ENCODE data around the gene C12orf75. TPM values are rescaled to one million over a fixed set of nuclear protein-coding genes. Genes with fewer than 3 reads are reported as not detected.

The C12orf75 gene
- total RNA-seq, 2 experiments from 2014 or later, result 160 to 210 TPM

- Mint-ChIP-seq H3K4me1 (peaks cover 46% of the 10 kb centered on the region), H3K36me3 (ENCODE audit: low read depth) (peaks cover 56% of the 10 kb centered on the region), H3K27me3 (no peaks in the 10 kb centered on the region), H3K9me3 (peaks cover 2% of the 10 kb centered on the region), H3K27ac (no peak overlapping the region), H3K4me3 (no peak overlapping the region)
- CTCF ChIA-PET, result interaction anchor here (0.6 to 3.7 kb wide), 4 partner anchors 15 to 390 kb away, joined by 3 to 10 read pairs (median 4); partner anchors contain the start of gene SLC41A2
- DNase-seq, result no peak
- POLR2A ChIA-PET, result no interaction called here
Observed at GRCh38 chr12:105348142-105348541, 17.7 kb downstream of the C12orf75 start.

- POLR2A ChIA-PET, result no interaction called here
Observed at GRCh38 chr12:105348561-105348960, 18.1 kb downstream of the C12orf75 start.

GRCh38 chr12:105349138-105349537 lies 18.6 kb downstream of the C12orf75 start:
- DNase-seq, result no peak
- Mint-ChIP-seq H3K36me3 (ENCODE audit: low read depth) (peaks cover 55% of the 10 kb centered on the region), H3K27ac (peak overlapping the region; percentile 44), H3K4me3 (no peak overlapping the region), H3K4me1 (peaks cover 50% of the 10 kb centered on the region), H3K27me3 (no peaks in the 10 kb centered on the region), H3K9me3 (peaks cover 1% of the 10 kb centered on the region)
- CTCF ChIA-PET, result interaction anchor here (0.8 to 3.7 kb wide), 5 partner anchors 16 to 35 kb away, joined by 3 to 10 read pairs (median 5); no protein-coding TSS in a partner anchor
- POLR2A ChIA-PET, result no interaction called here

More at GRCh38 chr12:105348561-105348960, 18.1 kb downstream of the C12orf75 start:
- Mint-ChIP-seq H3K9me3 (peaks cover 2% of the 10 kb centered on the region), H3K27me3 (no peaks in the 10 kb centered on the region), H3K27ac (no peak overlapping the region), H3K4me3 (no peak overlapping the region), H3K4me1 (peaks cover 48% of the 10 kb centered on the region), H3K36me3 (ENCODE audit: low read depth) (peaks cover 57% of the 10 kb centered on the region)
- no peak for DNase-seq
- CTCF ChIA-PET, result interaction anchor here (0.6 to 3.7 kb wide), 6 partner anchors 15 to 390 kb away, joined by 3 to 10 read pairs (median 4); partner anchors contain the start of gene SLC41A2

GRCh38 chr12:105351523-105351922 lies 21.0 kb downstream of the C12orf75 start:
- H3K27me3 Mint-ChIP-seq, result no peaks in the 10 kb centered on the region
- H3K27ac Mint-ChIP-seq, result no peak overlapping the region
- H3K36me3 Mint-ChIP-seq (ENCODE audit: low read depth), result peaks cover 63% of the 10 kb centered on the region
- no peak for DNase-seq
- peaks cover 62% of the 10 kb centered on the region for H3K4me1 Mint-ChIP-seq
- POLR2A ChIA-PET, result no interaction called here
- no peaks in the 10 kb centered on the region for H3K9me3 Mint-ChIP-seq
- CTCF ChIA-PET, result no interaction called here
- no peak overlapping the region for H3K4me3 Mint-ChIP-seq

- Mint-ChIP-seq H3K9me3 (no peaks in the 10 kb centered on the region), H3K27me3 (no peaks in the 10 kb centered on the region), H3K36me3 (ENCODE audit: low read depth) (peaks cover 60% of the 10 kb centered on the region), H3K4me3 (no peak overlapping the region), H3K27ac (peak overlapping the region; percentile 1), H3K4me1 (peaks cover 64% of the 10 kb centered on the region)
- CTCF ChIA-PET, result no interaction called here
- DNase-seq, result no peak
- POLR2A ChIA-PET, result no interaction called here
Observed at GRCh38 chr12:105352052-105352451, 21.6 kb downstream of the C12orf75 start.

- Mint-ChIP-seq H3K27ac (no peak overlapping the region), H3K4me3 (no peak overlapping the region), H3K4me1 (peaks cover 64% of the 10 kb centered on the region), H3K36me3 (ENCODE audit: low read depth) (peaks cover 60% of the 10 kb centered on the region), H3K27me3 (no peaks in the 10 kb centered on the region), H3K9me3 (no peaks in the 10 kb centered on the region)
- ChIA-PET CTCF (interaction anchor here (1.2 kb wide), 1 partner anchor 33 kb away, joined by 4 read pairs; no protein-coding TSS in a partner anchor), POLR2A (interaction anchor here (0.7 kb wide), 1 partner anchor 20 kb away, joined by 3 read pairs; no protein-coding TSS in a partner anchor)
- no peak for DNase-seq
Observed at GRCh38 chr12:105352940-105353635, 22.6 kb downstream of the C12orf75 start.

GRCh38 chr12:105355752-105356151 lies 25.3 kb downstream of the C12orf75 start:
- no peaks in the 10 kb centered on the region for H3K27me3 Mint-ChIP-seq
- POLR2A ChIA-PET, result no interaction called here
- CTCF ChIA-PET, result interaction anchor here (1.0 kb wide), 1 partner anchor 10 kb away, joined by 5 read pairs; no protein-coding TSS in a partner anchor
- DNase-seq, result no peak
- no peak overlapping the region for H3K27ac Mint-ChIP-seq
- peaks cover 51% of the 10 kb centered on the region for H3K36me3 Mint-ChIP-seq (ENCODE audit: low read depth)
- no peak overlapping the region for H3K4me3 Mint-ChIP-seq
- no peaks in the 10 kb centered on the region for H3K9me3 Mint-ChIP-seq
- peaks cover 50% of the 10 kb centered on the region for H3K4me1 Mint-ChIP-seq

- no peaks in the 10 kb centered on the region for H3K27me3 Mint-ChIP-seq
- H3K9me3 Mint-ChIP-seq, result no peaks in the 10 kb centered on the region
- no peak overlapping the region for H3K4me3 Mint-ChIP-seq
- H3K36me3 Mint-ChIP-seq (ENCODE audit: low read depth), result peaks cover 45% of the 10 kb centered on the region
- peak overlapping the region; percentile 54 for H3K27ac Mint-ChIP-seq
- CTCF ChIA-PET, result interaction anchor here (0.6 to 1.9 kb wide), 6 partner anchors 11 to 577 kb away, joined by 3 to 7 read pairs (median 4); partner anchors contain the start of gene C12orf75
- H3K4me1 Mint-ChIP-seq, result peaks cover 41% of the 10 kb centered on the region
- no peak for DNase-seq
- POLR2A ChIA-PET, result interaction anchor here (0.6 kb wide), 1 partner anchor 22 kb away, joined by 3 read pairs; no protein-coding TSS in a partner anchor
Observed at GRCh38 chr12:105357162-105357691, 26.7 kb downstream of the C12orf75 start.

- ChIA-PET POLR2A (no interaction called here), CTCF (interaction anchor here (1.4 to 1.9 kb wide), 2 partner anchors 23 to 28 kb away, joined by 5 to 7 read pairs; partner anchors contain the start of gene C12orf75)
- H3K27ac Mint-ChIP-seq, result no peak overlapping the region
- peaks cover 42% of the 10 kb centered on the region for H3K36me3 Mint-ChIP-seq (ENCODE audit: low read depth)
- H3K9me3 Mint-ChIP-seq, result no peaks in the 10 kb centered on the region
- H3K27me3 Mint-ChIP-seq, result no peaks in the 10 kb centered on the region
- no peak overlapping the region for H3K4me3 Mint-ChIP-seq
- no peak for DNase-seq
- H3K4me1 Mint-ChIP-seq, result peaks cover 31% of the 10 kb centered on the region
Observed at GRCh38 chr12:105358789-105359188, 28.3 kb downstream of the C12orf75 start.

- CTCF ChIA-PET, result no interaction called here
- H3K4me1 Mint-ChIP-seq, result peaks cover 21% of the 10 kb centered on the region
Observed at GRCh38 chr12:105359856-105360255, 29.4 kb downstream of the C12orf75 start.

GRCh38 chr12:105363890-105364289 lies 33.4 kb downstream of the C12orf75 start:
- no peak for DNase-seq
- ChIA-PET CTCF (interaction anchor here (0.6 kb wide), 1 partner anchor 150 kb away, joined by 3 read pairs; no protein-coding TSS in a partner anchor), POLR2A (no interaction called here)
- H3K4me3 Mint-ChIP-seq, result no peak overlapping the region
- H3K27ac Mint-ChIP-seq, result no peak overlapping the region
- no peaks in the 10 kb centered on the region for H3K4me1 Mint-ChIP-seq
- H3K36me3 Mint-ChIP-seq (ENCODE audit: low read depth), result peaks cover 43% of the 10 kb centered on the region
- no peaks in the 10 kb centered on the region for H3K27me3 Mint-ChIP-seq
- H3K9me3 Mint-ChIP-seq, result no peaks in the 10 kb centered on the region

More at GRCh38 chr12:105359856-105360255, 29.4 kb downstream of the C12orf75 start:
- POLR2A ChIA-PET, result no interaction called here
- DNase-seq, result no peak
- H3K4me3 Mint-ChIP-seq, result no peak overlapping the region
- no peaks in the 10 kb centered on the region for H3K9me3 Mint-ChIP-seq
- H3K27ac Mint-ChIP-seq, result no peak overlapping the region
- H3K27me3 Mint-ChIP-seq, result no peaks in the 10 kb centered on the region
- H3K36me3 Mint-ChIP-seq (ENCODE audit: low read depth), result peaks cover 34% of the 10 kb centered on the region

GRCh38 chr12:105365231-105365630 lies 34.7 kb downstream of the C12orf75 start:
- CTCF ChIA-PET, result interaction anchor here (0.7 to 0.8 kb wide), 2 partner anchors 9 kb away, joined by 3 to 5 read pairs; no protein-coding TSS in a partner anchor
- Mint-ChIP-seq H3K4me3 (no peak overlapping the region), H3K27me3 (no peaks in the 10 kb centered on the region), H3K27ac (no peak overlapping the region), H3K36me3 (ENCODE audit: low read depth) (peaks cover 42% of the 10 kb centered on the region), H3K9me3 (no peaks in the 10 kb centered on the region), H3K4me1 (no peaks in the 10 kb centered on the region)
- POLR2A ChIA-PET, result no interaction called here
- no peak for DNase-seq

GRCh38 chr12:105368047-105368646 lies 37.7 kb downstream of the C12orf75 start:
- Mint-ChIP-seq H3K27ac (no peak overlapping the region), H3K4me1 (no peaks in the 10 kb centered on the region), H3K4me3 (no peak overlapping the region), H3K36me3 (ENCODE audit: low read depth) (peaks cover 40% of the 10 kb centered on the region), H3K9me3 (no peaks in the 10 kb centered on the region), H3K27me3 (no peaks in the 10 kb centered on the region)
- ChIA-PET CTCF (interaction anchor here (0.6 to 1.2 kb wide), 3 partner anchors 11 to 820 kb away, joined by 3 to 4 read pairs (median 3); no protein-coding TSS in a partner anchor), POLR2A (no interaction called here)
- no peak for DNase-seq
